T47D (cell line): ENCODE results near the gene SLC8A1.

Experiments used
- DNase-seq, 2 experiments: peaks; one replicate each; pipeline versions ENCODE4 v3.0.0 to v3.0.0-alpha.2; 2011 to 2012; ENCODE audit warnings: low read depth in 1 of 2, low spot score in 1 of 2
- JUND ChIP-seq: IDR thresholded peaks from 2 replicates; pipeline ENCODE4 v1.6.1; 2012; ENCODE audit warnings: low read depth
- in situ Hi-C: cut with HindIII; loops from 2 replicates; pipeline ENCODE4 v1.10.0; 2016; ENCODE audit warnings: low sequenced_read_pairs, low pct_unique_long_range_greater_than_20kb

SLC8A1 gene

DNA sequence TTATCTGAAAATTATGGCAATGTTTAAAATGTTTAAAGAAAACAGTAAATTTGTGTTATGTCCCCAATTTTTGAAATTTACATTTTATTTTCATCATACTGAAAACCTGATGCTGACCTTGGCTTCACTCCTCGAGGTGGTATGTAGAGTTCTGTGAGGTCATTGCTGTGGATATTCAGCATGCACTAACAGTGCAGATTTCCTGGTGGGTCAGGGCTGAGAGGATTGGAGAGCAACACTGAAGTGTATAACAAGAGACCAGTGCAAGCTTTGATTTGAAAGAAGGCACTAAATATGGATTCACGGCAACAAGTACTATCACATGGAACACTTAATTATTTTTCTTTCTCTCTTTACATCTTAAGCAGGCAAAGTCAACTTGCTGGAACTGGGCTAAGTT is 134.1 kb downstream of the SLC8A1 start:
- TF ChIP-seq JUND = no peak
- no peak for DNase-seq
- in situ Hi-C loops = no loop called here

GRCh38 chr2:40317046-40317445 is 134.8 kb downstream of the SLC8A1 start:
- in situ Hi-C loops = no loop called here
- DNase-seq = no peak
- no peak for TF ChIP-seq JUND

DNA sequence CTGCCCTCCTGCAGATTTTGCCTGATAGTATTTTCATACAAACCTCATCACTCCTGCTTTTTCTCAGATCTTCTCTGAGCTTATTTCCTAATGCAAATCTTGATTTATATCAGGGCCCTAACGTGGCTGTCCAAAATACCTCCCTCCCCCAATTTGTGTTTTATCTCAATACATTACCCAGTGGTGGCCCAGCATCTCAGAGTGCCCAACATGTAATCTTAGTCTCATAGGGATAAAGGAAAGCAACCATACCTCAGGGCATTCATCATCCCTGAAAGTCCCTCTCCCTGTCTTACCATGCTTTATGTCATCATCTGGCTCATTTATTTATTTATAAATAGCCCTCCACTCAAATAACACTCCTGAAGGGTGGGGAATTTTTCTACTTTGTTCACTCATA is 135.3 kb downstream of the SLC8A1 start:
- in situ Hi-C loops = no loop called here
- no peak for DNase-seq
- no peak for TF ChIP-seq JUND

DNA sequence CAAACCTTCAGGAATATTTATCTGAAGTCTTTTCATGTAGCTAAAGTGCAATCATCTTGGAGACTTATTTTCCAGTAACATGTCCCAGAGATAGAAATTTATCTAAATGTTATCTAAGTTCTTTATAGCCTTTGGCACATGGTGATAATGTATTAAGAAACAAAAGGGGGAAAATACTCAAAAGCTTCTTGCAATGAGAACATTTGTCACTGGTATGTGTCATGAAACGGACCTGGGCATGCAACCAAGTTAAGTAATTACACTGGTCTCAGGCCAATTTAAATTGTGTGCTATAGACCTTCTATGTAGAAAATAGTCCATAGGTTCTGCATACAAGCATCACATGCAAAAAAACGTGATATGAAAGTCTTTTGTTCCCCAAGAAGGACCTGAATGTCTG is 136.2 kb downstream of the SLC8A1 start:
- no peak for DNase-seq
- TF ChIP-seq JUND = no peak
- in situ Hi-C loops = no loop called here

DNA sequence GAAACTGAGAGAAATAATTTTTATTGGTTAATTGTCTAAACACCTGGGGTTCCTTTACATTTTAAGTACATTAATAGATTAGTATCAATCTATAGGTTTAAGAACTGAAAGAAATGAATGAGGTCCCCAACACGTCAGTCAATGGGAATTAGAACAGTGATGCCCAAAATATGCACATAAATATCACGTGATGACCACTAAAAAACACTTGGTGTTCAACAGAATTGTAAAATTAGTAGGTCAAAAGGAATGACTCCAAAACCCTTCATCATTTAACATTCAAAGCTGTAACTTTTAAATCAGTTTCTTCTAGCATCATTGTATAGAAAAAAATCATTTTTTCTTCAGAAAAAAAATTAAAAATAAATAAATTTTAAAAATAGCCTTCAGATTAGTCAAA is 140.9 kb downstream of the SLC8A1 start:
- DNase-seq = no peak
- in situ Hi-C loops = no loop called here
- TF ChIP-seq JUND = no peak

GRCh38 chr2:40310303-40310702 is 141.6 kb downstream of the SLC8A1 start:
- in situ Hi-C loops = no loop called here
- no peak for TF ChIP-seq JUND
- DNase-seq = no peak

DNA sequence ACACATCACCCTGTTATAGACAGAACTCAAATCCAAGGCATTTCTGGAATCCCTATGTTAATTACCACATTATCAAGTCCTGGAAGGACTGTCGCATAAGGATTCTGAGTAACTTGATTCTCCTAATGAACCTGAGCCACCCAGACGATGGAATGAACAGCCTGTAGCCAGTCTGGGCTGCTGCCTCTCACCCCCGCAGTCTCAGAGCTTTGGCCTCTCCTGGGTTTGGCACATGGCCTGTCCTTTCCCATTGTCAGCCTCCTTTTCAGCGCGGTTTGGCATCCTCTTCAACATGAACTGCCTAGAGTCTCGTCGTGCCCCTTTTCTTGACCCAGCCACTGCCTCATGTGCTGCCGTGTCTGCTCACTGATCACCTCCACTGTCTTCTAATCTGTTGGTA is 147.6 kb downstream of the SLC8A1 start:
- no peak for DNase-seq
- in situ Hi-C loops = no loop called here
- TF ChIP-seq JUND = no peak

DNA sequence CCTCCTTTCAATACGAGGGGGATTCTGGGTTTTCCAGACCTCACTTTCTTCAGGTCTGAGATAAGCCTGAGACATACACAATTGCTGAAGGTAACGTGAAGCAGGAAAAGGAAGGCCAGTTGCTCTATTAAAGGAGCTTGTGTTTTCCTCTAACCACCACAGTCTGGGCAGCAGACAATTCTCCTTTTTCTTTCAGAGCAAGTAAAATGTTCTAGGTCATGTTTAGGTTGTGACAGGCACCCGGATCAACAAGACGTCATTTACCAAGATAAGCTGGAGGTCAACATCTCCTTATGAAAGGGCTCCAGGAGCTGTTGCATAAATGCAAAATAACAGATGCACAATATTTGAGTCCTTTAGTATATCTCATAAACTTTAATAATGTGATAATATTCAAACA is 148.1 kb downstream of the SLC8A1 start:
- in situ Hi-C loops = no loop called here

GRCh38 chr2:40302751-40303325 is 149.1 kb downstream of the SLC8A1 start:
- DNase-seq = no peak
- in situ Hi-C loops = no loop called here
- TF ChIP-seq JUND = no peak

More for the DNA sequence above, 148.1 kb downstream of the SLC8A1 start:
- no peak for TF ChIP-seq JUND
- DNase-seq = no peak

DNA sequence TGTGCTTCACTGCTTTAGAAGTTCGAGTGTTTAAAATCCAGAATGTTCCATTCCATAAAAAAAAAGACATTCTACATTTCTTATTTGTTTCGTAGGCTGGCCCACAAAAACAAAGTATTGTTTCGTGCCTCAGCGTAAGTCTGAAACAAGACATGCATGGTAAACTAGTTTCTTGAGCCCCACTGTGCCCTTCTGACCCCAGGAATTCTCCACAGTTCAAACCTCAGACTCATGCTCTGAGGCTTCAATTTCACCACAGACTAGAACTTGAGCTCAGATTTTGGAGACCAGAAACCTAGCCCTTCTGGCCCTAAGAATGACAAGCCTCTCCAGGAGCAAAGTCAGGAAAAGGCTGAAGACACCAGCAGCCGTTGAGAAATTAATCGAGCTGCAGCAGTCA is 151.5 kb downstream of the SLC8A1 start:
- DNase-seq = no peak
- in situ Hi-C loops = no loop called here
- no peak for TF ChIP-seq JUND

GRCh38 chr2:40299781-40300180 is 152.1 kb downstream of the SLC8A1 start:
- in situ Hi-C loops = no loop called here
- no peak for TF ChIP-seq JUND
- no peak for DNase-seq

- TF ChIP-seq JUND = no peak
- in situ Hi-C loops = no loop called here
- DNase-seq = no peak
Observed at GRCh38 chr2:40299173-40299572, 152.7 kb downstream of the SLC8A1 start.

DNA sequence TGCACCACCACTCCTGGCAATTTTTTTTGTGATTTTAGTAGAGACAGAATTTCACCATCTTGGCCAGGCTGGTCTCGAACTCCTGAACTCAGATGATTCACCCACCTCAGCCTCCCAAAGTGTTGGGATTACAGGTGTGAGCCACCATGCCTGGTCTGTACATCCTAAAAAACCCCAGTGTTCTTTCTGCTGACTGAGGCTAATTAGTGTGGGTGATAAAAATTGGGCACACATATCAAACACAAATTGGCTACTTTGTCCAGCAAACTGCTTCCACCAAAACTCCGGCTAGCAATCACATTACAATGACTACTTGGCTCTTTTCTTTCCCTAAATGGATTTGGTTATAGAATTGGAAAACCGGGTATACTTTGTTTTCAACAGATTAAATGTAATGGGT is 153.9 kb downstream of the SLC8A1 start:
- no peak for DNase-seq
- no peak for TF ChIP-seq JUND
- in situ Hi-C loops = no loop called here

GRCh38 chr2:40292291-40292690 is 159.6 kb downstream of the SLC8A1 start:
- no peak for DNase-seq
- in situ Hi-C loops = no loop called here
- no peak for TF ChIP-seq JUND

- no peak for TF ChIP-seq JUND
- no peak for DNase-seq
- in situ Hi-C loops = no loop called here
Observed at GRCh38 chr2:40289771-40290404, 162.0 kb downstream of the SLC8A1 start.
